AG09309 (cell line): ENCODE results near the gene ITSN1.
"Not testable (repeated sequence)": the region's sequence is repeated elsewhere in the genome, so short reads cannot be mapped to it uniquely, and the experiment has no call there.

Experiments used
- DNase-seq: peaks from one replicate; pipeline ENCODE4 v3.0.0-alpha.2; 2010; ENCODE audit warnings: low read depth
- H3K4me3 ChIP-seq: 2 replicates; pipeline ENCODE4 v1.5.1; 2011; ENCODE audit warnings: mild to moderate bottlenecking, low read depth, low read length, moderate library complexity; ENCODE audit not compliant: control insufficient read depth
- TF ChIP-seq, protein P1 (sequence below): IDR thresholded peaks from 2 replicates; pipeline ENCODE4 v1.5.1; 2011; ENCODE audit warnings: mild to moderate bottlenecking, low read depth, low read length, inconsistent platforms; ENCODE audit not compliant: insufficient read depth, control insufficient read depth; ENCODE audit errors: missing control alignments

ITSN1 gene

DNA sequence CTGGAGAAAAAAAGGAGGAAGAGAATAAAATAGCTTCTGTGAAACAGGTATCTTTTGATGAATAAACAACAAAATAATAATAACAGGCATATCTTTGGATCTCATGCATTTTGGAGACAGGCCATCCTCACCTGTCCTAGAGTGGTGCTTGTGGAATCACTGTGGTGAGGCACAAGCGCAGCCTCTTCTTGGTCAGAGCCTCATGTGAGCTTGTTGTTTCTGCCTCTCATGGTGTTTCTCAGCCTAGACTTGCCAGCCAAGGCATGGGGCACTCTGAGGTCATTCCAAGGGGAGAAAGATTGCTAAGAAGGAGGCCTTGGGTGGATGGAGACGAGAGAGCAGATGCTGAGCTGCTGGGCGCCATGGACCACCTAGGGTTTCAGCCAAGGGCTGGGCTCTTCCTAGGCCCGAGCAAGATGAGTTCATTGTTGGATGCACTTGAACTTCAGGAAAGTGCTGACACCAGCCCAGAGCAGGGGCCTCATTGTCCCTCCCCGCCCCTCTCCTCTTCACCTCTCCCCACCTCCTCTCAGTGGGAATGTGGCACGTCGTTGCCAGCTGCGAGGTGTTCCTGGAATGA lies 223.8 kb downstream of the ITSN1 start:
- no peak overlapping the region for H3K4me3 ChIP-seq
- no peak for DNase-seq
- TF ChIP-seq, protein P1, sequence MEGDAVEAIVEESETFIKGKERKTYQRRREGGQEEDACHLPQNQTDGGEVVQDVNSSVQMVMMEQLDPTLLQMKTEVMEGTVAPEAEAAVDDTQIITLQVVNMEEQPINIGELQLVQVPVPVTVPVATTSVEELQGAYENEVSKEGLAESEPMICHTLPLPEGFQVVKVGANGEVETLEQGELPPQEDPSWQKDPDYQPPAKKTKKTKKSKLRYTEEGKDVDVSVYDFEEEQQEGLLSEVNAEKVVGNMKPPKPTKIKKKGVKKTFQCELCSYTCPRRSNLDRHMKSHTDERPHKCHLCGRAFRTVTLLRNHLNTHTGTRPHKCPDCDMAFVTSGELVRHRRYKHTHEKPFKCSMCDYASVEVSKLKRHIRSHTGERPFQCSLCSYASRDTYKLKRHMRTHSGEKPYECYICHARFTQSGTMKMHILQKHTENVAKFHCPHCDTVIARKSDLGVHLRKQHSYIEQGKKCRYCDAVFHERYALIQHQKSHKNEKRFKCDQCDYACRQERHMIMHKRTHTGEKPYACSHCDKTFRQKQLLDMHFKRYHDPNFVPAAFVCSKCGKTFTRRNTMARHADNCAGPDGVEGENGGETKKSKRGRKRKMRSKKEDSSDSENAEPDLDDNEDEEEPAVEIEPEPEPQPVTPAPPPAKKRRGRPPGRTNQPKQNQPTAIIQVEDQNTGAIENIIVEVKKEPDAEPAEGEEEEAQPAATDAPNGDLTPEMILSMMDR: no peak

DNA sequence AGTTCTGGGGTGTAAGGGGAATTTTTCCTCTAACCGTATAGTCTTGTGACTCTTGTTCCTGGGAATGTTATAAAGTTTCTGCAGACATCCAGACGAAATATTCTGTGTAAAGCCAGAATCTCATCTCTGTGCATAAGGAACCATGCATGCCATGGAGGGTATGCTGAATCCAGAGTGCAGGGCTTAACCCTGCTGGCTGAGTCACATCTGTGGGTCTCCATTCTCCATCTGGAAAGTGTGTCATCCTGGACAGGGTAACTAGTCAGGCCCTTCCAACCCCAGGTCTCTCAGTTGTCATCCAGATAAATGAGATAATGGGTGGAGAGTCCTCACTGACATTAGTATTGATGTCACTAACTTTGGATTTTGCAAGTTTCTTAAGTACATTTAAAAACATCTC lies 224.5 kb downstream of the ITSN1 start:
- no peak overlapping the region for H3K4me3 ChIP-seq
- TF ChIP-seq, protein P1: no peak
- no peak for DNase-seq

DNA sequence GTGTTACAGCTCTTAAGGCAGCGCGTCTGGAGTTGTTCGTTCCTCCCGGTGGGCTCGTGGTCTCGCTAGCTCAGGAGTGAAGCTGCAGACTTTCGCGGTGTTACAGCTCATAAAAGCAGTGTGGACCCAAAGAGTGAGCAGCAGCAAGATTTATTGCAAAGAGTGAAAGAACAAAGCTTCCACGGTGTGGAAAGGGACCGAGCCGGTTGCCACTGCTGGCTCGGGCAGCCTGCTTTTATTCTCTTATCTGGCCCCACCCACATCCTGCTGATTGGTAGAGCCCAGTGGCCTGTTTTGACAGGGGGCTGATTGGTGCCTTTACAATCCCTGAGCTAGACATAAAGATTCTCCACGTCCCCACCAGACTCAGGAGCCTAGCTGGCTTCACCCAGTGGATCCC lies 225.6 kb downstream of the ITSN1 start:
- not testable (repeated sequence) for H3K4me3 ChIP-seq, DNase-seq

DNA sequence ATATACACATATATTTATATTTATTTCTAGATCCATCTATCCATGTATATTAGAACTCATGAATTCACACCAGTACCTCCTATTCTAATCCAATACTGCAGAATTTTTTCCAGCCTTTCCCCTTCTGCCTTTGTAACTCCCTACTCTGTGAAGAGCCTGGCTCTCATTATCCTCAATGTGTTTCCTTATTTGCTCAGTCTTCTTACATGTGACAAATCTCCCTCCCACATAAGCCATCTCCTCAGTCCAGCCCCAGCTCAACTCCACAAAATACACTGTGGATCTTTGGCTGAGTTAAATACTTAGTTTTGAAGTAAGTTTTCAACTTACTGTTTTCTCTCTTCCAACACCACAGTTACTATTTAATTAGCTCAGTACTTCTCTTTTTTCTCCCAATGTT lies 227.6 kb downstream of the ITSN1 start:
- TF ChIP-seq, protein P1: no peak
- no peak for DNase-seq
- no peak overlapping the region for H3K4me3 ChIP-seq

DNA sequence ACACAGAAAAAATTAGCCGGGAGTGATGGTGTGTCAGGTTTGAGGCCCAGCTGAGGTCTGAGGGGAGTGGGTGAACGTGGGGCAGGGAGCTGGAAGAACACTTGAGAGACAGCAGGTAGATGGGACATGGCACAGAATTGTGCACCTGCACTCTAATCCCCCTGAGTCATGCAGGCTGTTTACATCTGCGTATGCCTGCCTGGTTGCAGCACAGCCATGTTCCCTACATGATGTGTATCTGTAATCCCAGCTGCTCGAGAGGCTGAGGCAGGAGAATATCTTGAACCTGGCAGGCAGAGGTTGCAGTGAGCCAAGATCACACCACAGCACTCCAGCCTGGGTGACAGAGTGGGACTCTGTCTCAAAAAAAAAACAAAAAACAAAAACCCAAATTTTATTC lies 228.5 kb downstream of the ITSN1 start:
- no peak overlapping the region for H3K4me3 ChIP-seq
- no peak for DNase-seq
- TF ChIP-seq, protein P1: no peak

DNA sequence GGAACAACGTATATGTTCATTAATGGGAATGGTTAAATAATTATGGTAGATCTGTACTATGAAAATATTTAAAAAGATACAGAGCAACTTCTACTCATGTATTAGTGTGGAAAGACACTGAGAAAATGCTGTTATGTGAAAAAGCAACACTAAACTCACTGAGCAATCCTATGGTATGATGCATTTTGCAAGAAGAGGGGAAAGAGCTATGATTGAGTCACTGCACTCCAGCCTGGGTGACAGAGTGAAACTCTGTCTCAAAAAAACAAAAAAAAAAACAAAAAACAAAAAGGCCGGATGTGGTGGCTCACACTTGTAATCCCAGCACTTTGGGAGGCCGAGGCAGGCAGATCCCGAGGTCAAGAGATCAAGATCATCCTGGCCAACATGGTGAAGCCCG lies 228.9 kb downstream of the ITSN1 start:
- peak; percentile 32 for DNase-seq
- H3K4me3 ChIP-seq: no peak overlapping the region
- TF ChIP-seq, protein P1: no peak

DNA sequence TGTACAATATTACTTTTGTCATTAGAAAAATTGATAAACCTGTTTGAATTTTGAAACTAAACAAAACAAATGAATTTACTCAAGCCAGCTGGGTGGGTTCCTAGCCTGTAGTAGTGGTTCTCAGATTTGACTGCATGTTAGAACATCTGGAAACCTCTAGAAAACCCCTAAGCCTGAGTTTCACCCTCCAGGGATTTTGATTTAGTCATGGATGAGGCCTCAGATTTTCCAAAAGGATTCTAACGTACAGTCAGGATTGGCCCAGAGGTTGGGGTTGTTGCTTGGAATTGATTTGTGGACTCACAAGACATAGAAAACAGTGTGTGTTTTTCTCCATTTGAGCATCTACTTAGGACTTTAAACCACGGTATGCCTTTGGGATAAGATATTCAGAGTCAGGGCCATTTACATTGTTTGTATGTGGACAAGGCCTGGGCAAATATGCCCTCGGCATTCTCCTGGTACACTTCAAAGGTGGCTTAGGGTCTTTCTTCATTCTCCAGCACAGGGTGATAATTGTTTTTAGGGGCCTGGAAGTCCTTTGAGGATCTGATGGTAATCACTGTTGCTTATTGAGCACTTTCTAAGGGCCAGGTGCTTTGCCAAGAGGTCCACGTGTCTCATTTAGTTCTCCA lies 230.7 kb downstream of the ITSN1 start:
- TF ChIP-seq, protein P1: no peak
- DNase-seq: no peak
- H3K4me3 ChIP-seq: no peak overlapping the region
